ENCODE data around the gene PPP2R5A. TPM values are rescaled to one million over a fixed set of nuclear protein-coding genes. Genes with fewer than 3 reads are reported as not detected.
"Not testable (repeated sequence)": the region's sequence is repeated elsewhere in the genome, so short reads cannot be mapped to it uniquely, and the experiment has no call there.

The PPP2R5A gene
- total RNA-seq, 4 donors from 2014 or later, result 38.5 to 48.0 (median 41.7) TPM

DNA sequence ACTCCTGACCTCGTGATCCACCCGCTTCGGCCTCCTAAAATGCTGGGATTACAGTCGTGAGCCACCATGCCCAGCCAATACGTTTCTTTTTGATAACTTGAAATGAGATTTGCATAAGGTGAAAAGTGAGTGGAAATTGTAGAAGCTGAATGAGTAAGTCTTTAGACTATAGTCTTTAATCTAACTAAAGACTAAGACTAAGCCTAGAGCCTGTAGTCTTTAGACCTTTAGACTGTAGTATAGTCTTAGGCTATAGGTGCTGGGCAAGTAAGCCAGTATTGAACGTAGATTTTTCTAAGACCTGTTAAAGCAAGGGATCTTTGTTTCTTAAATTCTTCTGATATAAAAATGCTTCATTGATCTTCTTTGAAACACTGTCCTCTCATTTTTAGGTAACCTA, 12.1 kb downstream of the PPP2R5A start:
- no peak for DNase-seq (ENCODE audit: low spot score in 2 of 2)
- 86 to 94% methylated on average over 6 of the region's 6 CpGs for WGBS, 2 donors
- H3K9me3 ChIP-seq, result no peaks in the 10 kb centered on the region
- no peak overlapping the region for H3K4me3 ChIP-seq
- TF ChIP-seq POLR2A (IDR thresholded peaks at IDR 0.05), result no peak
- TF ChIP-seq, protein P1, sequence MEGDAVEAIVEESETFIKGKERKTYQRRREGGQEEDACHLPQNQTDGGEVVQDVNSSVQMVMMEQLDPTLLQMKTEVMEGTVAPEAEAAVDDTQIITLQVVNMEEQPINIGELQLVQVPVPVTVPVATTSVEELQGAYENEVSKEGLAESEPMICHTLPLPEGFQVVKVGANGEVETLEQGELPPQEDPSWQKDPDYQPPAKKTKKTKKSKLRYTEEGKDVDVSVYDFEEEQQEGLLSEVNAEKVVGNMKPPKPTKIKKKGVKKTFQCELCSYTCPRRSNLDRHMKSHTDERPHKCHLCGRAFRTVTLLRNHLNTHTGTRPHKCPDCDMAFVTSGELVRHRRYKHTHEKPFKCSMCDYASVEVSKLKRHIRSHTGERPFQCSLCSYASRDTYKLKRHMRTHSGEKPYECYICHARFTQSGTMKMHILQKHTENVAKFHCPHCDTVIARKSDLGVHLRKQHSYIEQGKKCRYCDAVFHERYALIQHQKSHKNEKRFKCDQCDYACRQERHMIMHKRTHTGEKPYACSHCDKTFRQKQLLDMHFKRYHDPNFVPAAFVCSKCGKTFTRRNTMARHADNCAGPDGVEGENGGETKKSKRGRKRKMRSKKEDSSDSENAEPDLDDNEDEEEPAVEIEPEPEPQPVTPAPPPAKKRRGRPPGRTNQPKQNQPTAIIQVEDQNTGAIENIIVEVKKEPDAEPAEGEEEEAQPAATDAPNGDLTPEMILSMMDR (IDR thresholded peaks at IDR 0.05), result no peak
- no peaks in the 10 kb centered on the region for H3K36me3 ChIP-seq
- no peaks in the 10 kb centered on the region for H3K27me3 ChIP-seq
- no peak overlapping the region for H3K27ac ChIP-seq
- peaks cover 0 to 53% (median 4%) of the 10 kb centered on the region in 4 donors for H3K4me1 ChIP-seq

GRCh38 chr1:212301580-212301979, 16.4 kb downstream of the PPP2R5A start:
- peaks cover 0 to 24% (median 0%) of the 10 kb centered on the region in 4 donors for H3K4me1 ChIP-seq
- H3K9me3 ChIP-seq, result no peaks in the 10 kb centered on the region
- DNase-seq (ENCODE audit: low spot score in 2 of 2), result no peak
- H3K4me3 ChIP-seq, result no peak overlapping the region
- no peaks in the 10 kb centered on the region for H3K27me3 ChIP-seq
- H3K27ac ChIP-seq, result no peak overlapping the region
- TF ChIP-seq POLR2A (IDR thresholded peaks at IDR 0.05) (no peak), EP300 (IDR thresholded peaks at IDR 0.05) (no peak)
- TF ChIP-seq, protein P1 (IDR thresholded peaks at IDR 0.05), result no peak
- no peaks in the 10 kb centered on the region for H3K36me3 ChIP-seq
- WGBS, 2 donors, result 12 to 44% methylated on average over 1 of the region's 1 CpG

- Histone ChIP-seq H3K27ac (no peak overlapping the region), H3K4me1 (peaks cover 0 to 24% (median 0%) of the 10 kb centered on the region in 4 donors), H3K27me3 (no peaks in the 10 kb centered on the region), H3K36me3 (peaks cover 0 to 4% (median 0%) of the 10 kb centered on the region in 3 donors), H3K9me3 (no peaks in the 10 kb centered on the region), H3K4me3 (no peak overlapping the region)
- DNase-seq (ENCODE audit: low spot score in 2 of 2), result no peak
- 60 to 77% methylated on average over 6 of the region's 6 CpGs for WGBS, 2 donors
- no peak for TF ChIP-seq EP300 (IDR thresholded peaks at IDR 0.05)
- TF ChIP-seq POLR2A (IDR thresholded peaks at IDR 0.05), result no peak
- TF ChIP-seq, protein P1 (IDR thresholded peaks at IDR 0.05), result no peak
These were observed 17.7 kb downstream of the PPP2R5A start for GRCh38 chr1:212302745-212303383.

GRCh38 chr1:212305342-212305741, 20.1 kb downstream of the PPP2R5A start:
- peaks cover 0 to 23% (median under 1%) of the 10 kb centered on the region in 4 donors for H3K4me1 ChIP-seq
- no peak overlapping the region for H3K27ac ChIP-seq
- peaks cover 0 to 19% (median 0%) of the 10 kb centered on the region in 3 donors for H3K36me3 ChIP-seq
- no peaks in the 10 kb centered on the region for H3K9me3 ChIP-seq
- TF ChIP-seq, protein P1 (IDR thresholded peaks at IDR 0.05), result no peak
- TF ChIP-seq EP300 (IDR thresholded peaks at IDR 0.05) (no peak), POLR2A (IDR thresholded peaks at IDR 0.05) (no peak)
- DNase-seq (ENCODE audit: low spot score in 2 of 2), result no peak
- H3K27me3 ChIP-seq, result no peaks in the 10 kb centered on the region
- no peak overlapping the region for H3K4me3 ChIP-seq

GRCh38 chr1:212305984-212306452, 20.8 kb downstream of the PPP2R5A start:
- WGBS, 2 donors, result 78 to 88% methylated on average over 7 of the region's 7 CpGs
- not testable (repeated sequence) for H3K27ac ChIP-seq, H3K27me3 ChIP-seq

More at GRCh38 chr1:212305984-212306452, 20.8 kb downstream of the PPP2R5A start:
- not testable (repeated sequence) for H3K4me3 ChIP-seq; H3K9me3 ChIP-seq; DNase-seq (ENCODE audit: low spot score in 2 of 2)
- Histone ChIP-seq H3K4me1 (peaks cover 0 to 25% (median 2%) of the 10 kb centered on the region in 4 donors), H3K36me3 (peaks cover 0 to 19% (median 0%) of the 10 kb centered on the region in 3 donors)

Data from tibial nerve (tissue), 4 donors.